OCI-LY7 (cell line): ENCODE measurements around the gene PMS1.

Experiments
- CTCF ChIP-seq: fragments of 200-600 bp; sonication (generic); conservative IDR thresholded peaks from 2 replicates; pipeline ENCODE4 v1.5.1; 2014; ENCODE audit warnings: mild to moderate bottlenecking, antibody characterized with exemption, low read length, moderate library complexity, mixed read lengths
- EZH2phosphoT487 ChIP-seq: fragments of 200-600 bp; sonication (generic); IDR thresholded peaks from 2 replicates; pipeline ENCODE4 v1.6.1; 2018; ENCODE audit warnings: low read depth, borderline replicate concordance, mild to moderate bottlenecking, mixed run types, antibody characterized with exemption, low read length, moderate library complexity, mixed read lengths

- no peak for TF ChIP-seq CTCF
- no peak for TF ChIP-seq EZH2phosphoT487
Measured at GRCh38 chr2:189762229-189762550, 22.1 kb upstream of the PMS1 start.
